D721Med (cell line): ENCODE results near the gene TRMT44.

ENCODE experiments used
- DNase-seq: peaks from one replicate; pipeline ENCODE4 v3.0.0; 2011; ENCODE audit warnings: low spot score; ENCODE audit not compliant: insufficient read length
- FAIRE-seq: peaks from 2 replicates; lab custom pipeline; 2011; peaks lifted over from hg19 to GRCh38; lab: Jason Lieb, UNC
- CTCF ChIP-seq: IDR thresholded peaks from 2 replicates; pipeline ENCODE4 v1.5.1; 2012; ENCODE audit warnings: mild to moderate bottlenecking, control low read depth; ENCODE audit not compliant: insufficient read depth; ENCODE audit errors: missing control alignments

Gene TRMT44

GRCh38 chr4:8472158-8472688, 31.6 kb downstream of the TRMT44 start:
- FAIRE-seq (no peak), DNase-seq (no peak)
- no peak for TF ChIP-seq CTCF

- no peak for DNase-seq
- no peak for TF ChIP-seq CTCF
- FAIRE-seq = no peak
Observed at GRCh38 chr4:8472689-8473197, 32.2 kb downstream of the TRMT44 start.

GRCh38 chr4:8473198-8473919, 32.8 kb downstream of the TRMT44 start:
- no peak for DNase-seq
- TF ChIP-seq CTCF = no peak
- FAIRE-seq = no peak

- TF ChIP-seq CTCF = no peak
- no peak for DNase-seq
- FAIRE-seq = no peak
Observed at GRCh38 chr4:8473920-8474590, 33.5 kb downstream of the TRMT44 start.

- no peak for DNase-seq
- no peak for TF ChIP-seq CTCF
- FAIRE-seq = no peak
Observed at GRCh38 chr4:8474856-8475255, 34.3 kb downstream of the TRMT44 start.

GRCh38 chr4:8475751-8476575, 35.4 kb downstream of the TRMT44 start:
- no peak for FAIRE-seq
- DNase-seq = no peak
- TF ChIP-seq CTCF = no peak
